Measurements from ENCODE around the gene TBC1D16.

Gene TBC1D16

DNA sequence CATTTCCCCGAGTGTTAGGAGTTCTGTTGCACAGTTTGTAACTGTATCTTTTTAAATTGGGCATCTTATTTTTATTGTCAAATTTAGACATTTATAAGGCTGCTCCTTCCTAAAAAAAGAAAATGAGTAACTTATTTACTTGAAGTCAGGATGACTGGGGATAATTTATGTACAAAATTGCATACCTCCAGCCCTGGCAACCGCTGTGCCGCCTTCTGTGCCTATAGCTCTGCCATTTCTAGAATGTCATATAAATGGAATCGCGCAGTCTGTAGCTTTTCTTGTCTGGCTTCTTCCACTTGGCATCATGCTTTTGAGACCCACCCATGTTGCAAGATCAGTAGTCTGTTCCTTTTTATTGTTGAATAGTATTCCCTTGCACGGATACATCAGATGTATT lies 36.7 kb upstream of the TBC1D16 start:
- no peak overlapping the region for H3K4me3 ChIP-seq (ENCODE audit: low read depth, low read length)
- no peak for DNase-seq (ENCODE audit: low read depth)
- TF ChIP-seq, protein P1, sequence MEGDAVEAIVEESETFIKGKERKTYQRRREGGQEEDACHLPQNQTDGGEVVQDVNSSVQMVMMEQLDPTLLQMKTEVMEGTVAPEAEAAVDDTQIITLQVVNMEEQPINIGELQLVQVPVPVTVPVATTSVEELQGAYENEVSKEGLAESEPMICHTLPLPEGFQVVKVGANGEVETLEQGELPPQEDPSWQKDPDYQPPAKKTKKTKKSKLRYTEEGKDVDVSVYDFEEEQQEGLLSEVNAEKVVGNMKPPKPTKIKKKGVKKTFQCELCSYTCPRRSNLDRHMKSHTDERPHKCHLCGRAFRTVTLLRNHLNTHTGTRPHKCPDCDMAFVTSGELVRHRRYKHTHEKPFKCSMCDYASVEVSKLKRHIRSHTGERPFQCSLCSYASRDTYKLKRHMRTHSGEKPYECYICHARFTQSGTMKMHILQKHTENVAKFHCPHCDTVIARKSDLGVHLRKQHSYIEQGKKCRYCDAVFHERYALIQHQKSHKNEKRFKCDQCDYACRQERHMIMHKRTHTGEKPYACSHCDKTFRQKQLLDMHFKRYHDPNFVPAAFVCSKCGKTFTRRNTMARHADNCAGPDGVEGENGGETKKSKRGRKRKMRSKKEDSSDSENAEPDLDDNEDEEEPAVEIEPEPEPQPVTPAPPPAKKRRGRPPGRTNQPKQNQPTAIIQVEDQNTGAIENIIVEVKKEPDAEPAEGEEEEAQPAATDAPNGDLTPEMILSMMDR (IDR thresholded peaks at IDR 0.05; ENCODE audit: insufficient read depth, low read depth, low read length, missing control alignments): no peak

DNA sequence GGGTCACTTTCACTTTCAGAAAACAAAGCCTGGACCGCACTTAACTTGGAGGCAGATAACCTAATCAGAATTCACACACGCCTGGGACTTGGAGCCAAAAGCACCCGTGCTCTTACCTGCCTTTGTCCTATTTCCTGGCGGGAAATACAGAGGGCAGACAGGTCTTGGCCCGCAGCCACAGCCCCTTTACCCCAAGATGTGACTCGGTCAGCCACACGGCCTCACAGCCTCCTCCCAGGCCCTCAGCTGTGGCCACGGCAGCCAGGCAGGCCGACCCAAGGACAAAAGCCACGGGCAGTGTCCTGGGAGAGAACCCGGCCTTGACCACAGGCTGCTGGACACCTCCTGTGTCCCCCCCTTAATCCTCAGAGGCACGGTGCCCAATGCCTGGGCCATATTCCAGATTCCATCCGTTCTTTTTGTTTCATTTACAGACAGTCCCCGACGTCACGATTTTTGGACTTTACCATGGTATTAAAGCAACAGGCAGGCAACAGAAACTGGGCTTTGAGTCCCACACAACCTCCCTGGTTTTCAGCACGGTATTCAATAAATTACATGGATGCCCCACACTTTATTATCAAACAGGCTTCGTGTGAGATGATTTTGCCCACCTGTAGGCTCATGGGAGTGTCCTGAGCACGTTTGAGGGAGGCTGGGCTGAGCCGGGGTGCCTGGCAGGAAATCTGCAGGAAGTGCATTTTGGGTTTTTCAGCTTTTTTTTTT lies 35.6 kb upstream of the TBC1D16 start:
- TF ChIP-seq, protein P1 (IDR thresholded peaks at IDR 0.05; ENCODE audit: insufficient read depth, low read depth, low read length, missing control alignments): no peak
- no peak for DNase-seq (ENCODE audit: low read depth)
- H3K4me3 ChIP-seq (ENCODE audit: low read depth, low read length): no peak overlapping the region

DNA sequence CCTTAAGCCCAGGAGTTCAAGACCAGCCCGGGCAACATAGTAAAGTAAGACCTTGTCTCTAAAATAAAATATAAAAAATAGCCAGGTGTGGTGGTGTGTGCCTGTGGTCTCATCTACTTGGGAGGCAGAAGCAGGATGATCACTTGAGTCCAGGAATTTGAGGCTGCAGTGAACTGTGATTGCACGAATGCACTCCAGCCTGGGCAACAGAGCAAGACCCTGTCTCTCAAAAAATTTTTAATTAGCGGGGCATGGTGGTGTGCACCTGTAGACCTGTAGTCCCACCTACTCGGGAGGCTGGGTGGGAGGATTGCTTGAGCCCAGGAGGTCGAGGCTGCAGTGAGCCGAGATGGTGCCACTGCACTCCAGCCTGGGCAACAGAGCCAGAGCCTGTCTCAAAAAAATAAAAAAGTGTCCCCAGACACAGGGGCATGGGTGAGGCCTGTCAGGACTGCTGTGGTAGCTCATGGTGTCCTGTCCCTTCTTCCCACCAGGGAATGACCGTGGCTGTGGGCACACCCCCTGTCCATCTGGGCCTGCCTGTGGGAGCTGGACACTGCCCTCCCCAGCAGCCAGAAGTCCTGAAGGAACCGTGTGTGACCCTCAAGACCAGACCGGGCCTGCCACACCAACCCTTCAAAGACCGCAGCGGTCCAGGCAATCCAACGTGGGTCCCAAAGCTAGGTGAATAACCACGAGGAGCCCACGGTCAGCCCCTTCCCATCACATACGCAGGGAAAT lies 34.9 kb upstream of the TBC1D16 start:
- no peak overlapping the region for H3K4me3 ChIP-seq (ENCODE audit: low read depth, low read length)
- TF ChIP-seq, protein P1 (IDR thresholded peaks at IDR 0.05; ENCODE audit: insufficient read depth, low read depth, low read length, missing control alignments): no peak
- no peak for DNase-seq (ENCODE audit: low read depth)

DNA sequence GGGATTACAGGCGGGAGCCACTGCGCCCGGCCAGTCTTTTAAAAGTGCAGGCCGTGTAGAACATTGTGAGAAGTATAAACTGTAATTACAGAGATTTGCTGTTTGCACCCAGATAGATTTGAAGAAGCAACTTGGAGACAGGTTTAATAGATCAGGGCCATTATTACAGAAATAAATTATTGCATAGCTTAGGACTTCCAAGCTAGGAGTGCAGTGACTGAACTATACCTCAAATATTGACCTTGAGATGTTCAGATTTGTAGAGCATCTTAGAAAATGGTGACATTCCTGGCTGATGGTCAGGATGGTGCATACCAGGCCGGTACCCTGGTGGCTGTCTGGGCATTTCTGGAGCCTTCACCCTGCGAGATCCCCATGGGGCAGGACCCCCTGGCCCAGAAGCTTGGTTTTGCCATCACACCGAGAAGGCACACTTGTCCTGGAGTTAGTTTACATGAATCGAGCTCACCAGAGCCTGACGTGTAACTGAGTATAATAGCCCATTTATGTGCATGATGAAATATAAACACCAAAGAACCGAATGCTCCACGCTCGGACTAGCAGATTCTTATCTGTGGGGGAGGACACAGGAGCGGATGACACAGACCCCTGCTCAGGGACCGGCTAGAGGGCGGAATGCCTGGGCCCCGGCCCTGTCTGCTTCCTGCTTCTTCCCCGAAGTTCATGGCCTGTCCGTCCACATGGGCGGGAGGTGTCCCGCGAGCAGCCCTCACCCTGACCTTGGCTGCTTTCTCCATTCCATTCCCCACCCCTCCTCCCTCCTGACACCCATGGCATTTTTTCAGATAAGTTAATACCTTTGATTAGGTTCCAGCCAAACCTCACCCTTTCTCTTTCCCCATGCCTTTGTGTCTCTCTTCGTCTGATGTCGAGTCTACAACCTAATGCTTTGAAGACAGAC lies 32.9 kb upstream of the TBC1D16 start:
- DNase-seq (ENCODE audit: low read depth): no peak
- no peak overlapping the region for H3K4me3 ChIP-seq (ENCODE audit: low read depth, low read length)
- TF ChIP-seq, protein P1 (IDR thresholded peaks at IDR 0.05; ENCODE audit: insufficient read depth, low read depth, low read length, missing control alignments): no peak

DNA sequence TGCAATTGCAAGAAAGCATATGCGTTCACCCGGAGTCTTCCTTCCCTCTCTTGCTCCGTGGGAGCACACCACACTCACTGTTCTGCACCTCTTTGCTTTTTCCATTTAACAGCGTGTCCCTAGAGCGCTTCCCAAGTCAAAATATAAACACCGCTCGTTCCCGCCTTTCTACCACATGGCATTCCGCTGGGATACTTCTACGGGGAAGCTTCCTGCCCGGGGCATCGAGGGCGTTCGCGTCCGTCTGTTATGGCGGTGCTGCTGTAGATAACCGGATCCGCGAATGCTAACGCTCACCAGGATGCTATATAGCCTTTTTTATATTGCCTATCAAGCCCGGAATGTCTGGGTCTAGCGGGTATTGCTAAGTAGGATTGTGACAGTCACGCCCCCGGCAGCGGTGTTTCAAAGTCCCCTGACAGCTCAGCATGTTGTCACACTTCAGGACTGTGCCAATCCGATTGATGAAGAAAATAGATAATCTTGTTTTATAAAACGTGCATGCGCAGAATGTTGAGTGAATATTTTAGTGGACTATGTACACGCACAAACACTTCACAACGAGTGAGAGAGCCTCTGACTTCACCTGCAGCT lies 31.8 kb upstream of the TBC1D16 start:
- TF ChIP-seq, protein P1 (IDR thresholded peaks at IDR 0.05; ENCODE audit: insufficient read depth, low read depth, low read length, missing control alignments): no peak
- DNase-seq (ENCODE audit: low read depth): no peak
- H3K4me3 ChIP-seq (ENCODE audit: low read depth, low read length): no peak overlapping the region

DNA sequence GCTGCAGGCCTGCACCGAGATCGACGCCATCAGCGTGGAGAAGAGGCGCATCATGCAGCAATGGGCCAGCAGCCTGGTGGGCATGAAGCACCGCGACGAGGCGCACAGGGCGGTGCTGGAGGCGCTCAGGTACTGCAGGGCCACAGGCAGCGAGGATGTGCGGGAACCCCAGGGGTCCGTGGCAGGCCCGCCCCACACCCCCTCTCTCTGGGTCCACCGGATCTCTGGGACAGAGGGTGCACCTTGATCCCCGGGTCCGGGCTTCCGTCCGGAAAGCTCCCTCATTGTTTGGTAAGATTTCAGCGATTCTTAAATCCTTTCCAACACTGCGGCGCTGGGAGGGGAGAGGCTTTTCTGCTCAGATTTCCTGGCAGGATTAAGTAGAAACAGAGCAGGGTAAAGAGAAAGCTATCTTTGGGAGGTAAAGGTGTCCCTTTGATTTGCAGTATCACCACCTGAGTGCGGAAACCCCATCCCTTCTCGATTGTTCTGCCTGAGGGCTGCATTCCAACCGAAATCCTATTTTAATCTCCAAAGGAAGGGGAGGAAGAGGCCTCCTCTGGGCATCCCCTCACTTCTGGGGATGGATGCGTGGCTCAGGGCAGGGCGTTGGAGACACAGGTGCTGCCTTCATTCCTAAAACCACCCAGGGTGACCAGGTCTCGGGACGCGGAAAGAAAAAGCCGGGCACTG lies 30.0 kb upstream of the TBC1D16 start:
- TF ChIP-seq, protein P1 (IDR thresholded peaks at IDR 0.05; ENCODE audit: insufficient read depth, low read depth, low read length, missing control alignments): no peak
- DNase-seq (ENCODE audit: low read depth): no peak
- H3K4me3 ChIP-seq (ENCODE audit: low read depth, low read length): no peak overlapping the region
